Regular cardiac myocyte (primary cell): ENCODE results near the gene ZNF385B. TPM values are rescaled to one million over a fixed set of nuclear protein-coding genes. Genes with fewer than 3 reads are reported as not detected.

Experiments used
- total RNA-seq: library from RNA; depleted of rRNA; stranded (reverse); fragments of >200 nt; gene quantifications from 2 replicates; pipeline ENCODE4 v1.2.3, GENCODE V29; 2014

Gene ZNF385B
- not detected in 2 replicates for total RNA-seq

GRCh38 chr2:179861416-179862067, at the start of gene ZNF385B:
Gene ZNF385B, minus strand, starts transcription at chr2:179861612.

Other genes starting within 250 kb of the ZNF385B start
- gene CWC22, start 145.7 kb upstream of the ZNF385B start, total RNA-seq: 16.3 and 27.4 TPM in 2 replicates